Tibial artery (tissue), 4 donors: ENCODE data around the gene HTRA1.

Source experiments
- DNase-seq, 2 donors: peaks; one replicate each; pipeline ENCODE4 v3.0.0-alpha.2; 2019
- H3K27ac ChIP-seq, 2 donors: fragments of 200-600 bp; sonication (generic) in 1 of 2; 1 replicate in 1 of 2; 2 replicates in 1 of 2; pipeline ENCODE4 v1.5.1; 2018 to 2019; ENCODE audit warnings: mild to moderate bottlenecking in 1 of 2
- H3K27me3 ChIP-seq, 2 donors: fragments of 200-600 bp; sonication (generic) in 1 of 2; one replicate each; pipeline versions ENCODE4 v1.5.1 to v1.6.0; 2016 to 2019
- H3K36me3 ChIP-seq, 3 donors: fragments of 200-600 bp; sonication (generic) in 2 of 3; one replicate each; pipeline ENCODE4 v1.5.1; 2016 to 2019; ENCODE audit warnings: mild to moderate bottlenecking in 2 of 3
- H3K4me1 ChIP-seq, 4 donors: fragments of 200-600 bp; sonication (generic) in 2 of 4; 1 replicate in 3 of 4; 2 replicates in 1 of 4; pipeline ENCODE4 v1.5.1; 2016 to 2019
- H3K4me3 ChIP-seq, 2 donors: fragments of 200-600 bp; sonication (generic) in 1 of 2; 1 replicate in 1 of 2; 2 replicates in 1 of 2; pipeline ENCODE4 v1.5.1; 2018 to 2019; ENCODE audit warnings: mild to moderate bottlenecking in 2 of 2
- H3K9me3 ChIP-seq, 3 donors: fragments of 200-600 bp; sonication (generic) in 1 of 3; one replicate each; pipeline ENCODE4 v1.5.1; 2016 to 2019
- CTCF ChIP-seq, 2 experiments: fragments of 200-600 bp in 1 of 2; fragments of 450-650 bp in 1 of 2; IDR thresholded peaks; one replicate each; pipeline ENCODE4 v1.5.1; 2017 to 2019; ENCODE audit warnings: antibody characterized with exemption in 2 of 2, mild to moderate bottlenecking in 1 of 2, moderate library complexity in 1 of 2
- intact Hi-C: fragments of 100-400 bp; cut with DNase I; formaldehyde crosslinking; loops from one replicate; pipeline ENCODE4 v1.15.0; 2023; ENCODE audit warnings: low total_unique reads

Gene HTRA1

GRCh38 chr10:122553341-122553740 lies 92.0 kb downstream of the HTRA1 start:
- peaks cover 0 to 21% of the 10 kb centered on the region in 2 donors for H3K27me3 ChIP-seq
- no peaks in the 10 kb centered on the region for H3K36me3 ChIP-seq
- no peak for DNase-seq
- no peaks in the 10 kb centered on the region for H3K4me1 ChIP-seq
- H3K4me3 ChIP-seq = no peak overlapping the region
- no peak for TF ChIP-seq CTCF (IDR thresholded peaks at IDR 0.05)
- intact Hi-C loops = loop anchor here (5.0 kb wide), 1 partner anchor 201 kb away; no protein-coding TSS in a partner anchor
- H3K9me3 ChIP-seq = no peaks in the 10 kb centered on the region
- H3K27ac ChIP-seq = no peak overlapping the region

- intact Hi-C loops = loop anchor here (5.0 kb wide), 1 partner anchor 202 kb away; no protein-coding TSS in a partner anchor
These were observed 93.0 kb downstream of the HTRA1 start for GRCh38 chr10:122554131-122555036.

GRCh38 chr10:122555442-122555841 lies 94.1 kb downstream of the HTRA1 start:
- Histone ChIP-seq H3K4me3 (no peak overlapping the region), H3K27me3 (peaks cover 0 to 29% of the 10 kb centered on the region in 2 donors), H3K36me3 (no peaks in the 10 kb centered on the region), H3K9me3 (no peaks in the 10 kb centered on the region), H3K27ac (no peak overlapping the region), H3K4me1 (no peaks in the 10 kb centered on the region)
- intact Hi-C loops = no loop called here
- no peak for TF ChIP-seq CTCF (IDR thresholded peaks at IDR 0.05)
- no peak for DNase-seq

More at GRCh38 chr10:122554131-122555036, 93.0 kb downstream of the HTRA1 start:
- Histone ChIP-seq H3K27me3 (peaks cover 0 to 29% of the 10 kb centered on the region in 2 donors), H3K9me3 (no peaks in the 10 kb centered on the region), H3K27ac (no peak overlapping the region), H3K4me3 (no peak overlapping the region), H3K36me3 (no peaks in the 10 kb centered on the region), H3K4me1 (no peaks in the 10 kb centered on the region)
- no peak for TF ChIP-seq CTCF (IDR thresholded peaks at IDR 0.05)
- no peak for DNase-seq

GRCh38 chr10:122557516-122557915 lies 96.2 kb downstream of the HTRA1 start:
- no peak overlapping the region for H3K4me3 ChIP-seq
- DNase-seq = no peak
- H3K4me1 ChIP-seq = no peaks in the 10 kb centered on the region
- no peak for TF ChIP-seq CTCF (IDR thresholded peaks at IDR 0.05)
- no peak overlapping the region for H3K27ac ChIP-seq
- peaks cover 0 to 33% of the 10 kb centered on the region in 2 donors for H3K27me3 ChIP-seq
- intact Hi-C loops = no loop called here
- H3K36me3 ChIP-seq = no peaks in the 10 kb centered on the region
- H3K9me3 ChIP-seq = no peaks in the 10 kb centered on the region

GRCh38 chr10:122558452-122558851 lies 97.1 kb downstream of the HTRA1 start:
- no peak for DNase-seq
- intact Hi-C loops = no loop called here
- Histone ChIP-seq H3K36me3 (no peaks in the 10 kb centered on the region), H3K27ac (no peak overlapping the region), H3K4me3 (no peak overlapping the region), H3K9me3 (no peaks in the 10 kb centered on the region), H3K27me3 (peaks cover 0 to 33% of the 10 kb centered on the region in 2 donors), H3K4me1 (no peaks in the 10 kb centered on the region)
- TF ChIP-seq CTCF (IDR thresholded peaks at IDR 0.05) = no peak
